Neural progenitor cell (in vitro differentiated cells): ENCODE measurements around the gene SLC12A6.
"Not testable (repeated sequence)": the region's sequence is repeated elsewhere in the genome, so short reads cannot be mapped to it uniquely, and the experiment has no call there.

ENCODE experiments used
- EZH2phosphoT487 ChIP-seq: fragments of 200-600 bp; sonication (generic); IDR thresholded peaks from 2 replicates; pipeline ENCODE4 v1.6.1; 2017; ENCODE audit warnings: antibody characterized with exemption
- TF ChIP-seq, protein P1 (sequence below): fragments of 200-600 bp; sonication (generic); IDR thresholded peaks from 2 replicates; pipeline ENCODE4 v1.5.1; 2017; ENCODE audit warnings: antibody characterized with exemption, mild to moderate bottlenecking

GRCh38 chr15:34193272-34193671, 144.3 kb downstream of the SLC12A6 start:
- TF ChIP-seq, protein P1, sequence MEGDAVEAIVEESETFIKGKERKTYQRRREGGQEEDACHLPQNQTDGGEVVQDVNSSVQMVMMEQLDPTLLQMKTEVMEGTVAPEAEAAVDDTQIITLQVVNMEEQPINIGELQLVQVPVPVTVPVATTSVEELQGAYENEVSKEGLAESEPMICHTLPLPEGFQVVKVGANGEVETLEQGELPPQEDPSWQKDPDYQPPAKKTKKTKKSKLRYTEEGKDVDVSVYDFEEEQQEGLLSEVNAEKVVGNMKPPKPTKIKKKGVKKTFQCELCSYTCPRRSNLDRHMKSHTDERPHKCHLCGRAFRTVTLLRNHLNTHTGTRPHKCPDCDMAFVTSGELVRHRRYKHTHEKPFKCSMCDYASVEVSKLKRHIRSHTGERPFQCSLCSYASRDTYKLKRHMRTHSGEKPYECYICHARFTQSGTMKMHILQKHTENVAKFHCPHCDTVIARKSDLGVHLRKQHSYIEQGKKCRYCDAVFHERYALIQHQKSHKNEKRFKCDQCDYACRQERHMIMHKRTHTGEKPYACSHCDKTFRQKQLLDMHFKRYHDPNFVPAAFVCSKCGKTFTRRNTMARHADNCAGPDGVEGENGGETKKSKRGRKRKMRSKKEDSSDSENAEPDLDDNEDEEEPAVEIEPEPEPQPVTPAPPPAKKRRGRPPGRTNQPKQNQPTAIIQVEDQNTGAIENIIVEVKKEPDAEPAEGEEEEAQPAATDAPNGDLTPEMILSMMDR = peak; percentile 26
- TF ChIP-seq EZH2phosphoT487 = not testable (repeated sequence)
